Measurements from ENCODE around the gene MDP1.
"Not testable (repeated sequence)": the region's sequence is repeated elsewhere in the genome, so short reads cannot be mapped to it uniquely, and the experiment has no call there.

The MDP1 gene

GRCh38 chr14:24250354-24250753 lies 34.5 kb upstream of the MDP1 start:
- Histone ChIP-seq H3K27ac (ENCODE audit: insufficient read depth in 1 of 2, low read depth in 1 of 2, low read length in 2 of 2, poor library complexity in 1 of 2, severe bottlenecking in 2 of 2) (no peak overlapping the region), H3K27me3 (replicated peaks in 2 of 5; ENCODE audit: control insufficient read depth in 4 of 5, insufficient read depth in 5 of 5, low read length in 4 of 5) (no peaks in the 10 kb centered on the region), H3K4me3 (ENCODE audit: control insufficient read depth in 1 of 7, extremely low read depth in 1 of 7, insufficient read depth in 4 of 7, low read depth in 2 of 7, low read length in 6 of 7) (no peak overlapping the region), H3K36me3 (ENCODE audit: control insufficient read depth in 4 of 4, insufficient read depth in 4 of 4, low read length in 3 of 4) (peaks cover 0 to 4% (median 1%) of the 10 kb centered on the region in 4 experiments), H3K4me1 (ENCODE audit: control extremely low read depth in 1 of 4, control insufficient read depth in 4 of 4, insufficient read depth in 4 of 4, low read length in 3 of 4) (no peaks in the 10 kb centered on the region), H3K9me3 (ENCODE audit: control extremely low read depth in 1 of 5, control insufficient read depth in 4 of 5, insufficient read depth in 2 of 5, low read depth in 1 of 5, low read length in 4 of 5) (no peaks in the 10 kb centered on the region)
- DNase-seq = no peak
- ChIA-PET CTCF (interaction anchor here (1.0 to 4.8 kb wide), 10 partner anchors 8 to 181 kb away, joined by 3 to 27 read pairs (median 6); partner anchors contain the start of genes CIDEB, RABGGTA and TINF2), POLR2A (no interaction called here)
- 92% methylated on average over 4 of the region's 4 CpGs for WGBS (ENCODE audit: insufficient coverage)

- ChIA-PET CTCF (interaction anchor here (0.6 to 13.5 kb wide), 5 partner anchors 8 to 50 kb away, joined by 3 to 207 read pairs (median 6); partner anchors contain the start of genes DHRS1 and NOP9), POLR2A (interaction anchor here (0.8 kb wide), 1 partner anchor 48 kb away, joined by 3 read pairs; no protein-coding TSS in a partner anchor)
- 88% methylated on average over 10 of the region's 13 CpGs for WGBS (ENCODE audit: insufficient coverage)
Measured at GRCh38 chr14:24249230-24250021, 33.6 kb upstream of the MDP1 start.

GRCh38 chr14:24247422-24247821 lies 31.6 kb upstream of the MDP1 start:
- Histone ChIP-seq H3K36me3 (ENCODE audit: control insufficient read depth in 4 of 4, insufficient read depth in 4 of 4, low read length in 3 of 4) (peaks cover 0 to 2% (median 0%) of the 10 kb centered on the region in 4 experiments), H3K4me1 (ENCODE audit: control extremely low read depth in 1 of 4, control insufficient read depth in 4 of 4, insufficient read depth in 4 of 4, low read length in 3 of 4) (peaks cover 3 to 13% (median 11%) of the 10 kb centered on the region in 4 experiments), H3K9me3 (ENCODE audit: control extremely low read depth in 1 of 5, control insufficient read depth in 4 of 5, insufficient read depth in 2 of 5, low read depth in 1 of 5, low read length in 4 of 5) (no peaks in the 10 kb centered on the region), H3K27ac (ENCODE audit: insufficient read depth in 1 of 2, low read depth in 1 of 2, low read length in 2 of 2, poor library complexity in 1 of 2, severe bottlenecking in 2 of 2) (no peak overlapping the region), H3K27me3 (replicated peaks in 2 of 5; ENCODE audit: control insufficient read depth in 4 of 5, insufficient read depth in 5 of 5, low read length in 4 of 5) (no peaks in the 10 kb centered on the region), H3K4me3 (ENCODE audit: control insufficient read depth in 1 of 7, extremely low read depth in 1 of 7, insufficient read depth in 4 of 7, low read depth in 2 of 7, low read length in 6 of 7) (no peak overlapping the region)
- WGBS (ENCODE audit: insufficient coverage) = 76% methylated on average over 6 of the region's 7 CpGs
- no peak for DNase-seq
- POLR2A ChIA-PET = interaction anchor here (0.7 to 1.5 kb wide), 3 partner anchors 18 to 123 kb away, joined by 3 read pairs; partner anchors contain the start of gene MDP1
- CTCF ChIA-PET = interaction anchor here (0.6 to 13.5 kb wide), 8 partner anchors 9 to 188 kb away, joined by 3 to 207 read pairs (median 6); partner anchors contain the start of genes CIDEB, DHRS1 and NOP9

More at GRCh38 chr14:24249230-24250021, 33.6 kb upstream of the MDP1 start:
- DNase-seq = no peak
- Histone ChIP-seq H3K9me3 (ENCODE audit: control extremely low read depth in 1 of 5, control insufficient read depth in 4 of 5, insufficient read depth in 2 of 5, low read depth in 1 of 5, low read length in 4 of 5) (no peaks in the 10 kb centered on the region), H3K4me1 (ENCODE audit: control extremely low read depth in 1 of 4, control insufficient read depth in 4 of 4, insufficient read depth in 4 of 4, low read length in 3 of 4) (no peaks in the 10 kb centered on the region), H3K36me3 (ENCODE audit: control insufficient read depth in 4 of 4, insufficient read depth in 4 of 4, low read length in 3 of 4) (peaks cover 0 to 2% (median 0%) of the 10 kb centered on the region in 4 experiments), H3K4me3 (ENCODE audit: control insufficient read depth in 1 of 7, extremely low read depth in 1 of 7, insufficient read depth in 4 of 7, low read depth in 2 of 7, low read length in 6 of 7) (no peak overlapping the region), H3K27me3 (replicated peaks in 2 of 5; ENCODE audit: control insufficient read depth in 4 of 5, insufficient read depth in 5 of 5, low read length in 4 of 5) (no peaks in the 10 kb centered on the region), H3K27ac (ENCODE audit: insufficient read depth in 1 of 2, low read depth in 1 of 2, low read length in 2 of 2, poor library complexity in 1 of 2, severe bottlenecking in 2 of 2) (no peak overlapping the region)

GRCh38 chr14:24246765-24247212 lies 30.9 kb upstream of the MDP1 start:
- Histone ChIP-seq H3K4me3 (ENCODE audit: control insufficient read depth in 1 of 7, extremely low read depth in 1 of 7, insufficient read depth in 4 of 7, low read depth in 2 of 7, low read length in 6 of 7) (no peak overlapping the region), H3K4me1 (ENCODE audit: control extremely low read depth in 1 of 4, control insufficient read depth in 4 of 4, insufficient read depth in 4 of 4, low read length in 3 of 4) (peaks cover 3 to 17% (median 13%) of the 10 kb centered on the region in 4 experiments), H3K27me3 (replicated peaks in 2 of 5; ENCODE audit: control insufficient read depth in 4 of 5, insufficient read depth in 5 of 5, low read length in 4 of 5) (no peaks in the 10 kb centered on the region), H3K27ac (ENCODE audit: insufficient read depth in 1 of 2, low read depth in 1 of 2, low read length in 2 of 2, poor library complexity in 1 of 2, severe bottlenecking in 2 of 2) (no peak overlapping the region), H3K36me3 (ENCODE audit: control insufficient read depth in 4 of 4, insufficient read depth in 4 of 4, low read length in 3 of 4) (peaks cover 0 to 2% (median 0%) of the 10 kb centered on the region in 4 experiments), H3K9me3 (ENCODE audit: control extremely low read depth in 1 of 5, control insufficient read depth in 4 of 5, insufficient read depth in 2 of 5, low read depth in 1 of 5, low read length in 4 of 5) (no peaks in the 10 kb centered on the region)
- ChIA-PET POLR2A (interaction anchor here (0.7 kb wide), 2 partner anchors 31 to 124 kb away, joined by 3 read pairs; partner anchors contain the start of gene MDP1), CTCF (interaction anchor here (0.6 to 13.5 kb wide), 11 partner anchors 10 to 189 kb away, joined by 3 to 207 read pairs (median 6); partner anchors contain the start of genes CIDEB, DHRS1, LTB4R2 and NOP9)
- 92% methylated on average over 3 of the region's 3 CpGs for WGBS (ENCODE audit: insufficient coverage)
- peak in 2 of 3 donors; percentile 41 to 43 for DNase-seq

GRCh38 chr14:24245350-24245749 lies 29.5 kb upstream of the MDP1 start:
- H3K9me3 ChIP-seq (ENCODE audit: control extremely low read depth in 1 of 5, control insufficient read depth in 4 of 5, insufficient read depth in 2 of 5, low read depth in 1 of 5, low read length in 4 of 5); DNase-seq; H3K27me3 ChIP-seq (replicated peaks in 2 of 5; ENCODE audit: control insufficient read depth in 4 of 5, insufficient read depth in 5 of 5, low read length in 4 of 5); POLR2A ChIA-PET; H3K4me3 ChIP-seq (ENCODE audit: control insufficient read depth in 1 of 7, extremely low read depth in 1 of 7, insufficient read depth in 4 of 7, low read depth in 2 of 7, low read length in 6 of 7); H3K27ac ChIP-seq (ENCODE audit: insufficient read depth in 1 of 2, low read depth in 1 of 2, low read length in 2 of 2, poor library complexity in 1 of 2, severe bottlenecking in 2 of 2): not testable (repeated sequence)
- WGBS (ENCODE audit: insufficient coverage) = 94% methylated on average over 8 of the region's 11 CpGs
- CTCF ChIA-PET = interaction anchor here (0.9 to 13.5 kb wide), 7 partner anchors 9 to 62 kb away, joined by 3 to 207 read pairs (median 6); partner anchors contain the start of genes CIDEB, DHRS1, NOP9 and RABGGTA
- peaks cover 2 to 11% (median 8%) of the 10 kb centered on the region in 4 experiments for H3K36me3 ChIP-seq (ENCODE audit: control insufficient read depth in 4 of 4, insufficient read depth in 4 of 4, low read length in 3 of 4)
- peaks cover 6 to 29% (median 21%) of the 10 kb centered on the region in 4 experiments for H3K4me1 ChIP-seq (ENCODE audit: control extremely low read depth in 1 of 4, control insufficient read depth in 4 of 4, insufficient read depth in 4 of 4, low read length in 3 of 4)

- POLR2A ChIA-PET = interaction anchor here (0.6 to 2.6 kb wide), 5 partner anchors 11 to 55 kb away, joined by 3 to 16 read pairs (median 6); partner anchors contain the start of genes GMPR2, NEDD8 and RABGGTA
- Histone ChIP-seq H3K4me3 (ENCODE audit: control insufficient read depth in 1 of 7, extremely low read depth in 1 of 7, insufficient read depth in 4 of 7, low read depth in 2 of 7, low read length in 6 of 7) (peak overlapping the region in 6 of 7 experiments; percentile 41 to 94 (median 86)), H3K27ac (ENCODE audit: insufficient read depth in 1 of 2, low read depth in 1 of 2, low read length in 2 of 2, poor library complexity in 1 of 2, severe bottlenecking in 2 of 2) (peak overlapping the region; percentile 96 to 99), H3K36me3 (ENCODE audit: control insufficient read depth in 4 of 4, insufficient read depth in 4 of 4, low read length in 3 of 4) (peaks cover 16 to 27% (median 27%) of the 10 kb centered on the region in 4 experiments), H3K4me1 (ENCODE audit: control extremely low read depth in 1 of 4, control insufficient read depth in 4 of 4, insufficient read depth in 4 of 4, low read length in 3 of 4) (peaks cover 12 to 41% (median 30%) of the 10 kb centered on the region in 4 experiments), H3K9me3 (ENCODE audit: control extremely low read depth in 1 of 5, control insufficient read depth in 4 of 5, insufficient read depth in 2 of 5, low read depth in 1 of 5, low read length in 4 of 5) (no peaks in the 10 kb centered on the region), H3K27me3 (replicated peaks in 2 of 5; ENCODE audit: control insufficient read depth in 4 of 5, insufficient read depth in 5 of 5, low read length in 4 of 5) (no peaks in the 10 kb centered on the region)
- WGBS (ENCODE audit: insufficient coverage) = 33% methylated on average over 9 of the region's 10 CpGs
- CTCF ChIA-PET = interaction anchor here (0.6 to 13.5 kb wide), 22 partner anchors 8 to 192 kb away, joined by 3 to 207 read pairs (median 7); partner anchors contain the start of genes CIDEB, DHRS1, GMPR2 and LTB4R2
- peak; percentile 66 to 82 (median 77) for DNase-seq
Measured at GRCh38 chr14:24243336-24243836, 27.5 kb upstream of the MDP1 start.
